GM12878 (cell line): ENCODE measurements around the gene TIGAR. TPM values are rescaled to one million over a fixed set of nuclear protein-coding genes. Genes with fewer than 3 reads are reported as not detected.
A peak's percentile ranks its signal among the peaks of the same experiment; 100 is the strongest.

ENCODE experiments used
- BACH1 ChIP-seq: fragments of 450-650 bp; IDR thresholded peaks from 2 replicates; pipeline ENCODE4 v1.6.1; 2017; ENCODE audit warnings: mild to moderate bottlenecking, borderline replicate concordance
- CBX5 ChIP-seq: sonication (generic); IDR thresholded peaks from 2 replicates; pipeline ENCODE4 v1.6.1; 2016; ENCODE audit warnings: low read depth, moderate library complexity, mild to moderate bottlenecking, inconsistent platforms
- CEBPB ChIP-seq, 2 experiments: fragments of 150-350 bp in 1 of 2; IDR thresholded peaks; 2 replicates each; pipeline ENCODE4 v1.6.1; 2012 to 2014; ENCODE audit warnings: low read depth in 2 of 2, low read length in 2 of 2, borderline replicate concordance in 1 of 2, inconsistent platforms in 1 of 2
- ESRRA ChIP-seq: IDR thresholded peaks from 2 replicates; pipeline ENCODE4 v1.6.1; 2012; ENCODE audit warnings: mild to moderate bottlenecking, low read length, improper control_type of control experiment
- HCFC1 ChIP-seq: fragments of 150-350 bp; IDR thresholded peaks from 2 replicates; pipeline ENCODE4 v1.6.1; 2014; ENCODE audit warnings: low read length
- HDAC6 ChIP-seq: fragments of 200-600 bp; sonication (generic); IDR thresholded peaks from one replicate; pipeline ENCODE4 v1.8.0; 2017; ENCODE audit warnings: antibody characterized with exemption; ENCODE audit not compliant: unreplicated experiment
- HDGF ChIP-seq: fragments of 450-650 bp; IDR thresholded peaks from 2 replicates; pipeline ENCODE4 v1.6.1; 2016; ENCODE audit warnings: antibody characterized with exemption
- IKZF2 ChIP-seq, 2 experiments: fragments of 450-650 bp; IDR thresholded peaks; 2 replicates each; pipeline ENCODE4 v1.6.1; 2017; ENCODE audit warnings: mild to moderate bottlenecking in 2 of 2, moderate library complexity in 2 of 2
- JUNB ChIP-seq: IDR thresholded peaks from 2 replicates; pipeline ENCODE4 v1.6.1; 2016; ENCODE audit warnings: antibody characterized with exemption, mild to moderate bottlenecking
- KLF5 ChIP-seq: fragments of 450-650 bp; IDR thresholded peaks from 2 replicates; pipeline ENCODE4 v1.6.1; 2014; ENCODE audit warnings: mild to moderate bottlenecking; ENCODE audit not compliant: partially characterized antibody
- MEF2B ChIP-seq: fragments of 450-650 bp; IDR thresholded peaks from 2 replicates; pipeline ENCODE4 v1.6.1; 2018; ENCODE audit warnings: mild to moderate bottlenecking, moderate library complexity; ENCODE audit not compliant: partially characterized antibody, poor library complexity, severe bottlenecking
- MXI1 ChIP-seq: fragments of 150-350 bp; IDR thresholded peaks from 2 replicates; pipeline ENCODE4 v1.6.1; 2011; ENCODE audit warnings: low read depth, mild to moderate bottlenecking, inconsistent platforms, low read length, improper control_type of control experiment
- NR2F1 ChIP-seq: fragments of 450-650 bp; conservative IDR thresholded peaks from 2 replicates; pipeline ENCODE4 v1.6.1; 2017; ENCODE audit warnings: mild to moderate bottlenecking
- NRF1 ChIP-seq: conservative IDR thresholded peaks from 2 replicates; pipeline ENCODE4 v1.6.1; 2011; ENCODE audit warnings: mild to moderate bottlenecking, low read depth, low read length, improper control_type of control experiment
- POLR2A ChIP-seq: IDR thresholded peaks from 2 replicates; pipeline ENCODE4 v1.6.1; 2011; ENCODE audit warnings: low read depth, mild to moderate bottlenecking, low read length
- POLR2AphosphoS5 ChIP-seq: IDR thresholded peaks from 2 replicates; pipeline ENCODE4 v1.6.1; 2011; ENCODE audit warnings: mild to moderate bottlenecking, low read length, inconsistent platforms
- RAD51 ChIP-seq: fragments of 450-650 bp; IDR thresholded peaks from 2 replicates; pipeline ENCODE4 v1.6.1; 2016; ENCODE audit warnings: moderate library complexity, mild to moderate bottlenecking, inconsistent platforms
- RUNX3 ChIP-seq: IDR thresholded peaks from 2 replicates; pipeline ENCODE4 v1.6.1; 2012; ENCODE audit warnings: low read length, inconsistent platforms
- SMAD5 ChIP-seq: IDR thresholded peaks from 2 replicates; pipeline ENCODE4 v1.6.1; 2016; ENCODE audit warnings: antibody characterized with exemption, low read depth
- SUZ12 ChIP-seq: fragments of 200-600 bp; sonication (generic); IDR thresholded peaks from one replicate; pipeline ENCODE4 v1.6.1; 2018; ENCODE audit warnings: antibody characterized with exemption, mild to moderate bottlenecking; ENCODE audit not compliant: unreplicated experiment
- TCF12 ChIP-seq: IDR thresholded peaks from 2 replicates; pipeline ENCODE4 v1.6.1; 2011; ENCODE audit warnings: low read depth, mild to moderate bottlenecking, low read length
- TCF7 ChIP-seq: IDR thresholded peaks from 2 replicates; pipeline ENCODE4 v1.6.1; 2014; ENCODE audit warnings: antibody characterized with exemption, borderline replicate concordance
- YBX1 ChIP-seq: fragments of 450-650 bp; IDR thresholded peaks from 2 replicates; pipeline ENCODE4 v1.6.1; 2016; ENCODE audit warnings: antibody characterized with exemption
- polyA plus RNA-seq, 11 experiments: library from polyadenylated mRNA; depleted of rRNA in 4 of 11; unstranded in 6 of 11; stranded (reverse) in 5 of 11; fragments of >200 nt; fragmentation: Nextera tagmentation in 4 of 11; fragmentation: Illumina TruSeq in 1 of 11; extraction: Ambion mirVana in 4 of 11; extraction: Trizol in 1 of 11; gene quantifications; 1 replicate in 1 of 11; 2 replicates in 10 of 11; pipeline versions ENCODE4 v1.2.1 to v1.2.3, GENCODE V29; 2011 to 2016; ENCODE audit warnings: inconsistent platforms in 2 of 11, missing spikeins in 2 of 11, low read depth in 1 of 11
- total RNA-seq, 4 experiments: library from RNA; depleted of rRNA in 3 of 4; stranded (reverse); fragments of >200 nt in 3 of 4; fragmentation: Illumina TruSeq in 1 of 4; extraction: Trizol in 1 of 4; gene quantifications; 2 replicates each; pipeline versions ENCODE4 v1.2.1 to v1.2.3, GENCODE V29; 2013 to 2021
- TF ChIP-seq, protein P1 (sequence below): IDR thresholded peaks from 2 replicates; pipeline ENCODE4 v1.6.1; 2011; ENCODE audit warnings: mild to moderate bottlenecking, low read depth, low read length, moderate library complexity; ENCODE audit not compliant: insufficient replicate concordance
- TF ChIP-seq, protein P2 (sequence below): fragments of 450-650 bp; IDR thresholded peaks from 2 replicates; pipeline ENCODE4 v1.6.1; 2018; ENCODE audit warnings: borderline replicate concordance, mild to moderate bottlenecking; ENCODE audit not compliant: partially characterized antibody
- TF ChIP-seq, protein P3 (sequence below): fragments of 450-650 bp; IDR thresholded peaks from 2 replicates; pipeline ENCODE4 v1.6.1; 2016; ENCODE audit warnings: mild to moderate bottlenecking, moderate library complexity, borderline replicate concordance

Gene TIGAR
- total and polyA plus RNA-seq, 10 of the 15 experiments (the other 5 are each of a cell fraction or from before 2014, with no cell fraction given), result 7.6 to 45.7 (median 16.5) TPM

DNA sequence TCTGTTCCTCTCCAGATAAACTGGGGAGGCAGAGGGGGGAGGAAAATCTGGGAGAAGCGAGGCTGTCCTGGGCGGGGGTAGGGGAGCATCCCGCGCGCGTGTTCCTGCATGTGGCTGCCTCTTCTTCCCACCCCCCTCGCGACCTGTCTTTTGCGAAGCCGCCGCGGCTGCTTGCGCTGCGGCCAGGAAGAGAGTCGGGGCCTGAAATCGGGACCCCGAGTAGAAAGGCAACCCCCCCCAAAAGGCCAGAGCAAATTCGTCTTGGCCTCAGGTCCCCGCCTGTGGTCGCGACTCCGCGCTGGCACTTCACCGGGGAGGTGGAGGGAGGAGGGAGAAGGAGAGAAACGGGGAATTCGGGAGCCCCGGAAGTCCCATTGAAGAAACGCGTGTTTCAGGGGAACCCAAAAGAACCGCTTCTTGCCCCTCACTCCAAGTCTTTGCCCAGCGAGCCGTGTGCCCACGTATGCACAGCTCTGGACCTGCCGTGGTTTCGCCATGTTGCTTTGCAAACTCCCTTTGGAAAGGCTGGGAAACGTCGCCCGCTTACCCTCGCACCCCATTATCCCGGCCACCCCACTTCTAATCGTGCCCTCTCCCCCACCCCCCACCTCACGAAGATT lies 46.5 kb upstream of the TIGAR start (continued):
- no peak for TF ChIP-seq MEF2B
- no peak for TF ChIP-seq CEBPB (IDR thresholded peaks at IDR 0.05; ENCODE audit: borderline replicate concordance in 1 of 2, low read depth in 2 of 2, low read length in 2 of 2)
- TF ChIP-seq IKZF2 (IDR thresholded peaks at IDR 0.05), result peak; percentile 5 to 26; a peak in 2 of 4 replicates
- no peak for TF ChIP-seq HDGF
- TF ChIP-seq HDAC6, result no peak
- TF ChIP-seq YBX1, result no peak
- no peak for TF ChIP-seq CBX5
- 0 out of 2 replicates have a peak, but pooled peaks have one; percentile 24 for TF ChIP-seq BACH1
- TF ChIP-seq HCFC1, result no peak
- no peak for TF ChIP-seq SMAD5
- TF ChIP-seq NR2F1, result no peak; the same call in 1 of the 2 replicates
- no peak for TF ChIP-seq SUZ12
- TF ChIP-seq TCF12, result no peak
- TF ChIP-seq JUNB, result no peak
- TF ChIP-seq RUNX3, result peak; percentile 49
- no peak for TF ChIP-seq KLF5
- TF ChIP-seq, protein P1, sequence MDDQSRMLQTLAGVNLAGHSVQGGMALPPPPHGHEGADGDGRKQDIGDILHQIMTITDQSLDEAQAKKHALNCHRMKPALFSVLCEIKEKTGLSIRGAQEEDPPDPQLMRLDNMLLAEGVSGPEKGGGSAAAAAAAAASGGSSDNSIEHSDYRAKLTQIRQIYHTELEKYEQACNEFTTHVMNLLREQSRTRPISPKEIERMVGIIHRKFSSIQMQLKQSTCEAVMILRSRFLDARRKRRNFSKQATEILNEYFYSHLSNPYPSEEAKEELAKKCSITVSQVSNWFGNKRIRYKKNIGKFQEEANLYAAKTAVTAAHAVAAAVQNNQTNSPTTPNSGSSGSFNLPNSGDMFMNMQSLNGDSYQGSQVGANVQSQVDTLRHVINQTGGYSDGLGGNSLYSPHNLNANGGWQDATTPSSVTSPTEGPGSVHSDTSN, result no peak
- no peak for TF ChIP-seq ESRRA
- TF ChIP-seq RAD51, result no peak
- no peak for TF ChIP-seq NRF1
- peak; percentile 37; the same call in 1 of the 2 replicates for TF ChIP-seq MXI1
- TF ChIP-seq, protein P2, sequence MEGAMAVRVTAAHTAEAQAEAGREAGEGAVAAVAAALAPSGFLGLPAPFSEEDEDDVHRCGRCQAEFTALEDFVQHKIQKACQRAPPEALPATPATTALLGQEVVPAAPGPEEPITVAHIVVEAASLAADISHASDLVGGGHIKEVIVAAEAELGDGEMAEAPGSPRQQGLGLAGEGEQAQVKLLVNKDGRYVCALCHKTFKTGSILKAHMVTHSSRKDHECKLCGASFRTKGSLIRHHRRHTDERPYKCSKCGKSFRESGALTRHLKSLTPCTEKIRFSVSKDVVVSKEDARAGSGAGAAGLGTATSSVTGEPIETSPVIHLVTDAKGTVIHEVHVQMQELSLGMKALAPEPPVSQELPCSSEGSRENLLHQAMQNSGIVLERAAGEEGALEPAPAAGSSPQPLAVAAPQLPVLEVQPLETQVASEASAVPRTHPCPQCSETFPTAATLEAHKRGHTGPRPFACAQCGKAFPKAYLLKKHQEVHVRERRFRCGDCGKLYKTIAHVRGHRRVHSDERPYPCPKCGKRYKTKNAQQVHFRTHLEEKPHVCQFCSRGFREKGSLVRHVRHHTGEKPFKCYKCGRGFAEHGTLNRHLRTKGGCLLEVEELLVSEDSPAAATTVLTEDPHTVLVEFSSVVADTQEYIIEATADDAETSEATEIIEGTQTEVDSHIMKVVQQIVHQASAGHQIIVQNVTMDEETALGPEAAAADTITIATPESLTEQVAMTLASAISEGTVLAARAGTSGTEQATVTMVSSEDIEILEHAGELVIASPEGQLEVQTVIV, result no peak
- TF ChIP-seq, protein P3, sequence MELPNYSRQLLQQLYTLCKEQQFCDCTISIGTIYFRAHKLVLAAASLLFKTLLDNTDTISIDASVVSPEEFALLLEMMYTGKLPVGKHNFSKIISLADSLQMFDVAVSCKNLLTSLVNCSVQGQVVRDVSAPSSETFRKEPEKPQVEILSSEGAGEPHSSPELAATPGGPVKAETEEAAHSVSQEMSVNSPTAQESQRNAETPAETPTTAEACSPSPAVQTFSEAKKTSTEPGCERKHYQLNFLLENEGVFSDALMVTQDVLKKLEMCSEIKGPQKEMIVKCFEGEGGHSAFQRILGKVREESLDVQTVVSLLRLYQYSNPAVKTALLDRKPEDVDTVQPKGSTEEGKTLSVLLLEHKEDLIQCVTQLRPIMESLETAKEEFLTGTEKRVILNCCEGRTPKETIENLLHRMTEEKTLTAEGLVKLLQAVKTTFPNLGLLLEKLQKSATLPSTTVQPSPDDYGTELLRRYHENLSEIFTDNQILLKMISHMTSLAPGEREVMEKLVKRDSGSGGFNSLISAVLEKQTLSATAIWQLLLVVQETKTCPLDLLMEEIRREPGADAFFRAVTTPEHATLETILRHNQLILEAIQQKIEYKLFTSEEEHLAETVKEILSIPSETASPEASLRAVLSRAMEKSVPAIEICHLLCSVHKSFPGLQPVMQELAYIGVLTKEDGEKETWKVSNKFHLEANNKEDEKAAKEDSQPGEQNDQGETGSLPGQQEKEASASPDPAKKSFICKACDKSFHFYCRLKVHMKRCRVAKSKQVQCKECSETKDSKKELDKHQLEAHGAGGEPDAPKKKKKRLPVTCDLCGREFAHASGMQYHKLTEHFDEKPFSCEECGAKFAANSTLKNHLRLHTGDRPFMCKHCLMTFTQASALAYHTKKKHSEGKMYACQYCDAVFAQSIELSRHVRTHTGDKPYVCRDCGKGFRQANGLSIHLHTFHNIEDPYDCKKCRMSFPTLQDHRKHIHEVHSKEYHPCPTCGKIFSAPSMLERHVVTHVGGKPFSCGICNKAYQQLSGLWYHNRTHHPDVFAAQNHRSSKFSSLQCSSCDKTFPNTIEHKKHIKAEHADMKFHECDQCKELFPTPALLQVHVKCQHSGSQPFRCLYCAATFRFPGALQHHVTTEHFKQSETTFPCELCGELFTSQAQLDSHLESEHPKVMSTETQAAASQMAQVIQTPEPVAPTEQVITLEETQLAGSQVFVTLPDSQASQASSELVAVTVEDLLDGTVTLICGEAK, result no peak
- peak; percentile 52; the same call in 1 of the 2 replicates for TF ChIP-seq POLR2AphosphoS5
- no peak for TF ChIP-seq TCF7
- 0 out of 2 replicates have a peak, but pooled peaks have one; percentile 30 for TF ChIP-seq POLR2A
